HepG2 (cell line): ENCODE results near the gene FBXO41. TPM values are rescaled to one million over a fixed set of nuclear protein-coding genes. Genes with fewer than 3 reads are reported as not detected.

Experiments
- ATAC-seq: fragments of 200-7000 bp; cut with Tn5 transposase; 3 replicates; pipeline ENCODE4 v1.9.1; 2020; ENCODE audit warnings: mild to moderate bottlenecking, moderate library complexity
- BruUV-seq: library from RNA; stranded (reverse); fragments of 400-500 nt; replicated peaks from 2 replicates; lab custom pipeline; 2021; lab: Mats Ljungman, UMichigan
- CTCF ChIA-PET: fragments of 300-600 bp; formaldehyde crosslinking; extraction: SDS; loops from one replicate; lab custom pipeline; 2021; ENCODE audit warnings: low total read pairs, inconsistent platforms, low intra/inter-chr PET ratio; lab: Yijun Ruan, JAX
- POLR2A ChIA-PET: fragments of 350-600 bp; sonication (Branson Sonifier 250); formaldehyde crosslinking; loops from one replicate; lab custom pipeline; 2020; ENCODE audit warnings: antibody characterized with exemption, inconsistent platforms; lab: Yijun Ruan, JAX
- DNase-seq: peaks from one replicate; pipeline ENCODE4 v3.0.0-alpha.2; 2015; ENCODE audit warnings: low spot score
- FAIRE-seq: peaks from 3 replicates; lab custom pipeline; 2011; peaks lifted over from hg19 to GRCh38; lab: Jason Lieb, UNC
- H2AFZ ChIP-seq: one replicate; pipeline ENCODE4 v1.6.1; 2011; ENCODE audit warnings: low read length, inconsistent platforms
- H3K27ac ChIP-seq: fragments of 300-600 bp; 3 replicates; pipeline ENCODE4 v1.8.0; 2011; ENCODE audit warnings: mixed run types, mild to moderate bottlenecking, mixed read lengths, low read length, inconsistent platforms; ENCODE audit not compliant: insufficient read depth; ENCODE audit errors: extremely low read length
- H3K27me3 ChIP-seq, 2 experiments: fragments of 200-600 bp in 1 of 2; 2 replicates in 1 of 2; 3 replicates in 1 of 2; pipeline versions ENCODE4 v1.6.0 to v1.8.0; 2011; ENCODE audit warnings: low read length in 2 of 2, mild to moderate bottlenecking in 2 of 2, moderate library complexity in 2 of 2, inconsistent platforms in 1 of 2; ENCODE audit not compliant: insufficient read depth in 2 of 2, control insufficient read depth in 1 of 2
- H3K36me3 ChIP-seq, 2 experiments: fragments of 200-600 bp in 1 of 2; replicated peaks in 1 of 2; 2 replicates in 1 of 2; 3 replicates in 1 of 2; pipeline versions ENCODE4 v1.5.1 to v1.8.0; 2011; ENCODE audit warnings: low read length in 2 of 2, inconsistent platforms in 1 of 2; ENCODE audit not compliant: insufficient read depth in 2 of 2, control insufficient read depth in 1 of 2
- H3K4me1 ChIP-seq: 2 replicates; pipeline ENCODE4 v1.5.1; 2012; ENCODE audit warnings: low read length, inconsistent platforms; ENCODE audit not compliant: insufficient read depth
- H3K4me2 ChIP-seq: 2 replicates; pipeline ENCODE4 v1.6.0; 2011; ENCODE audit warnings: low read depth, low read length, inconsistent platforms
- H3K4me3 ChIP-seq, 3 experiments: fragments of 200-600 bp in 1 of 3; sonication (generic), shearing (Covaris generic) in 1 of 3; replicated peaks in 1 of 3; 2 replicates each; pipeline ENCODE4 v1.5.1; 2011 to 2016; ENCODE audit warnings: low read length in 3 of 3, inconsistent platforms in 2 of 3, low read depth in 2 of 3, mild to moderate bottlenecking in 2 of 3, control low read depth in 1 of 3, mixed read lengths in 1 of 3; ENCODE audit not compliant: insufficient read depth in 1 of 3
- H3K79me2 ChIP-seq: one replicate; pipeline ENCODE4 v1.6.1; 2011; ENCODE audit warnings: low read length, inconsistent platforms; ENCODE audit not compliant: insufficient read depth
- H3K9ac ChIP-seq: 2 replicates; pipeline ENCODE4 v1.6.0; 2011; ENCODE audit warnings: mild to moderate bottlenecking, low read depth, low read length, inconsistent platforms; ENCODE audit not compliant: insufficient read depth
- H3K9me3 ChIP-seq: 2 replicates; pipeline ENCODE4 v1.5.1; 2012; ENCODE audit warnings: mild to moderate bottlenecking, low read length
- H4K20me1 ChIP-seq: 2 replicates; pipeline ENCODE4 v1.6.0; 2011; ENCODE audit warnings: inconsistent platforms, mild to moderate bottlenecking, low read length, moderate library complexity; ENCODE audit not compliant: insufficient read depth
- CENPX ChIP-seq: sonication (generic); formaldehyde crosslinking; IDR thresholded peaks from 2 replicates; pipeline ENCODE4 v1.9.0; 2021; ENCODE audit warnings: mild to moderate bottlenecking, missing genetic modification reagents, moderate library complexity
- CREBL2 ChIP-seq: sonication (generic); formaldehyde crosslinking; IDR thresholded peaks from 2 replicates; pipeline ENCODE4 v1.8.1; 2023; ENCODE audit warnings: missing genetic modification reagents, mild to moderate bottlenecking, borderline replicate concordance
- RBM22 ChIP-seq: fragments of 200-400 bp; formaldehyde crosslinking; optimal IDR thresholded peaks from 2 replicates; pipeline ENCODE3; 2017; ENCODE audit warnings: mild to moderate bottlenecking, low read length, moderate library complexity
- ZBTB46 ChIP-seq: sonication (generic); formaldehyde crosslinking; IDR thresholded peaks from 2 replicates; pipeline ENCODE4 v1.4.0; 2020; ENCODE audit warnings: mild to moderate bottlenecking, missing genetic modification reagents, borderline replicate concordance
- ZNF431 ChIP-seq: sonication (generic); formaldehyde crosslinking; IDR thresholded peaks from 2 replicates; pipeline ENCODE4 v1.9.0; 2022; ENCODE audit warnings: missing genetic modification reagents, low read depth, mild to moderate bottlenecking, borderline replicate concordance
- ZNF576 ChIP-seq: sonication (generic); formaldehyde crosslinking; IDR thresholded peaks from 2 replicates; pipeline ENCODE4 v1.4.0; 2020; ENCODE audit warnings: mild to moderate bottlenecking, missing genetic modification reagents
- ZNF646 ChIP-seq: sonication (generic); formaldehyde crosslinking; IDR thresholded peaks from 2 replicates; pipeline ENCODE4 v1.9.0; 2021; ENCODE audit warnings: mild to moderate bottlenecking, missing genetic modification reagents
- ZNF777 ChIP-seq: sonication (generic); formaldehyde crosslinking; IDR thresholded peaks from 2 replicates; pipeline ENCODE4 v1.4.0; 2020; ENCODE audit warnings: missing genetic modification reagents
- ZSCAN5A ChIP-seq: sonication (generic); formaldehyde crosslinking; IDR thresholded peaks from 2 replicates; pipeline ENCODE4 v1.8.0; 2022; ENCODE audit warnings: mild to moderate bottlenecking, missing genetic modification reagents, borderline replicate concordance
- ZUFSP ChIP-seq: sonication (generic); formaldehyde crosslinking; IDR thresholded peaks from 2 replicates; pipeline ENCODE4 v1.9.0; 2021; ENCODE audit warnings: missing genetic modification reagents, mild to moderate bottlenecking, borderline replicate concordance
- WGBS: methylation state at CpG from one replicate; pipeline ENCODE4 v1.1.6; 2017; ENCODE audit warnings: low lambda C conversion rate; 5-methylcytosine and 5-hydroxymethylcytosine counted together
- in situ Hi-C: cut with HindIII; loops from 2 replicates; pipeline ENCODE4 v1.10.0; 2017; ENCODE audit warnings: low pct_unique_long_range_greater_than_20kb; ENCODE audit not compliant: extremely low pct_ligation_motif_present
- intact Hi-C: fragments of 100-400 bp; cut with micrococcal nuclease; formaldehyde crosslinking; loops from one replicate; pipeline ENCODE4 v1.10.0; 2022; ENCODE audit not compliant: unreplicated experiment
- polyA plus RNA-seq, 8 experiments: library from polyadenylated mRNA; depleted of rRNA in 3 of 8; stranded (reverse) in 7 of 8; unstranded in 1 of 8; fragments of >200 nt; fragmentation: Illumina TruSeq in 4 of 8; extraction: Trizol in 4 of 8; gene quantifications; 2 replicates each; pipeline versions ENCODE4 v1.2.1 to v1.2.3, GENCODE V29; 2011 to 2016; ENCODE audit warnings: low read depth in 4 of 8, missing spikeins in 1 of 8, mixed read lengths in 1 of 8; ENCODE audit not compliant: insufficient read depth in 1 of 8
- total RNA-seq, 5 experiments: library from RNA; depleted of rRNA; stranded (reverse); fragments of >200 nt; fragmentation: Illumina TruSeq; extraction: Trizol; gene quantifications; 2 replicates each; pipeline ENCODE4 v1.2.3, GENCODE V29; 2016; ENCODE audit warnings: low read depth in 1 of 5

The FBXO41 gene
- total and polyA plus RNA-seq, 2 of the 13 experiments (the other 11 are each of a cell fraction or from before 2014, with no cell fraction given) = 4.2 to 10.3 TPM

GRCh38 chr2:73253400-73253799 is 30.9 kb downstream of the FBXO41 start:
- H3K9ac ChIP-seq = no peak overlapping the region
- no peak for FAIRE-seq
- in situ Hi-C loops = no loop called here
- no peaks in the 10 kb centered on the region for H3K27me3 ChIP-seq
- H3K9me3 ChIP-seq = no peaks in the 10 kb centered on the region
- H3K4me1 ChIP-seq = peaks cover 20% of the 10 kb centered on the region
- no peaks in the 10 kb centered on the region for H3K79me2 ChIP-seq
- ATAC-seq = no peak
- 83% methylated on average over 2 of the region's 2 CpGs for WGBS
- no TSS peak for BruUV-seq
- ChIA-PET CTCF (no interaction called here), POLR2A (interaction anchor here (1.3 to 2.5 kb wide), 3 partner anchors 9 to 20 kb away, joined by 3 to 10 read pairs (median 7); partner anchors contain the start of genes CCT7 and PRADC1)
- H2AFZ ChIP-seq = no peak overlapping the region
- no peak overlapping the region for H3K4me2 ChIP-seq
- peaks cover 6% of the 10 kb centered on the region; the same call in 1 of the 2 replicates for H4K20me1 ChIP-seq
- no peak for DNase-seq
- no peak overlapping the region for H3K27ac ChIP-seq
- H3K4me3 ChIP-seq = no peak overlapping the region
- H3K36me3 ChIP-seq = peaks cover 33 to 55% of the 10 kb centered on the region in 2 experiments
- intact Hi-C loops = no loop called here
- TF ChIP-seq CENPX (CRISPR knock-in tag) (no peak), ZBTB46 (CRISPR knock-in tag) (no peak), ZNF576 (CRISPR knock-in tag) (no peak), ZUFSP (CRISPR knock-in tag) (no peak), RBM22 (peak; percentile 63), CREBL2 (CRISPR knock-in tag) (no peak), ZNF646 (CRISPR knock-in tag) (no peak), ZSCAN5A (0 out of 2 replicates have a peak, but pooled peaks have one; percentile 51), ZNF431 (no peak), ZNF777 (CRISPR knock-in tag) (no peak)
